GOT3 (cell line): ENCODE data around the gene DBN1.

Experiments used
- DNase-seq: peaks from one replicate; lab custom pipeline; 2025; ENCODE audit warnings: mixed read lengths; lab: John Stamatoyannopoulos, UW

The DBN1 gene

DNA sequence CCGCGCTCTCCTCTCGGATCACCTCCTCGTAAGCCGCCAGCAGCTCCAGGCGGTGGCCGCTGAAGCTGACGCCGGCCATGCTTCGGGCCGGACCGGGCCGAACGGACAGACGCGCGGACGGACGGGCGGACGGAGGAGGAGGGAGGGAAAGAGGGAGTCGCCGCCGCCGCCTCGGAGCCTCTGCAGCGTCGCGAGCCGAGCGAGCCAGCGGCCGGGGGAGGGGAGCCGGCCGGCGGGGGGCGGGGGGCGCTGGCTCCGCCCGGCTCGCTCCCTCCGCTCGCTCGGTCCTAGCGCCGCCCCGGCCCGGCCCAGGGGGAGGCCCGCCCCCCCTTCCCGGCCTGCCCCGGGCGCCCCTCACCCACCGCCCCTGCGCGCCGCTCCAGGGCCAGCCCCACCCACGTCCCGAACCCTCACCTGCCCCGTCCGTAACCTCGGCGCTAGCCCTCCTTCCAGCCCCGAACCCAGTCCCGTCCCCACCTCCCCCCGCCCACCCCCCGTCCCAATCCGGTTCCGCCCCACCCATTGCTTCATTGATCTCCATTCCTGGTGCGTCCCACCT lies at the start of gene DBN1:
DBN1 (minus strand) TSS at position 192 of the 559 bp plus-strand sequence; CDS start at position 79, 113 bp downstream.
- no peak for DNase-seq

DNA sequence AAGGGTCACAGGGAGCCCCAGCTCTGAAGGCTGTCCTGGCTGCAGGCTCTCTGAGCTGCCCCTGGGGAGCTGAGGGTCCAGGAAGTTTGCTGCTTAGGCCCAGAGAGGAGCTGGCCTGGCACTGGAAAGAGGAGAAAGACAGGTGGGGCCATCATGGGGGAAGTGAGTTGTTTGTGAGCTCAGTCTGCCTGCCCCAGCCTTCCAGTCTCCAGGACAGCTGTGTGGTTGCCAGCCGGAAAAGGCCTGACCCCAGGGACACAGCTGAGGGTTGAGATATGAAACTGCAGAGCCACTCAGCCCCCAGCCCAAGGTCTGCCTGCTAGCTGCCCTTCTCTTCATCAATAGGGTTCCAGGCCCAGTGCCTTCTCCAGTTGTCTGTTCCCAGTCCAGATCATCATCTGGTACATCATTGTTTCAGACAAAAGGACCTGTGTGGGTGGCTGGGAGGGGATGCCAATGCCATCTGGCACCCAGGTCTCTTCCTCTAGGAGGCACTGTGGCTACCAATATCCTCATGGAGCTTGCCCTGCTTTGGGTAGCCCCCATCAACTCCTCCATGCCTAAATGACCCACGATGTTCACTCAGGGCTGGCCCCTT lies 47.6 kb upstream of the DBN1 start:
- no peak for DNase-seq

DNA sequence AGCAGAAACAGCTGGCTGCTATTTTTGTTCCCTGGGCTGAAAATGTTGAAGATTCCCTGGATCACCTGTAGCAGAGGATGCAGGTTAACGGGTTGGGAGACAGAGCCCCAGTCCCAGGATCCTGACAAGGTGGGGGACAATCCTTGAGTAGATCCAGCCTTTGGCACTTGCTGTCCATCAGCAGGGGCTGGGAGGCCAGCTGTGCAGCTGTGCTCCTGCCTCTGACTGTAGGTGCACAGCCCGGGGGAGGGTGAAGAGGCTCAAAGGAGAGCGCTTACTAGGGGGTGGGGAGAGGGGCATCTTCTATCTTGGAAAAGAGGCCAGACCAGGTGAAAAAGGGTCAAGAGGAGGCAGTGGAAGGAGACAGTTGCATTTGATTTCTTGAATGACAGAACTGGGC lies 46.8 kb upstream of the DBN1 start:
- DNase-seq = no peak

DNA sequence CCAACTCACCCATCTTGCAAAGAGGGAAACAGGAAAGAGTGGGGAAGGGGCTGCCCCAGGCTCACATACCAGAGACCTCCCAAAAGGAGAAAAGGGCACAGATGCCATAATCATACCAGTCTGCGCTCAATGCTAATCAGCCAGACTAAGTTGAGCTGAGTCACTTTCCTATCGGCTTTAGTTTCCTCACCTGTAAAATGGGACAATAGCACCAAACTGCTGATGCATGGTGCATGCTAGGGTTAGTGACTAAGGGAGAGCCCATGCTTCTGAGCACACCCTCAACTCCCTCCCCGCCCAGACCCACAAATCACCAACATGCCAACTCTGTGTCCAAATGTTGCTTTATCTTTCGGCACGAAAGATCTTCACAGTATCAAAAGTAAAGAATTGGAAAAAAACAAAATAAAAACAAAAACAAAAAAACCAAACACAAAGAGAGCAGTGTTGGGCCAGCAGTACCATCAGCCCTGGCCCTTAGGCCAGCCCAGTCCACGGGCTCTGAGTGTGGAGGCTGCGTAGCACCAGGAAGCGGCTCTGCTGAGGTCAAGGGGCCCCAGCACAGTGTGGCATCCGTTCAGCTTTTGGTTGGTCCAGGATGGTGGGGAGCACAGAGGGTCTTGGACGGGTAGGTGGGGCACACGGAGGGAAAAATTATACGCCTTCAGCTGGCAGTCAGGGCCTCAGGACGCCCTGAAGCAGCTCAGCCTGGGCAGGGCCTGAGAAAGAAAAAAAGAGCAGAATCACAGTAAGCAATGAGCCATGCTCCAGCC lies 46.2 kb upstream of the DBN1 start:
- DNase-seq = no peak

DNA sequence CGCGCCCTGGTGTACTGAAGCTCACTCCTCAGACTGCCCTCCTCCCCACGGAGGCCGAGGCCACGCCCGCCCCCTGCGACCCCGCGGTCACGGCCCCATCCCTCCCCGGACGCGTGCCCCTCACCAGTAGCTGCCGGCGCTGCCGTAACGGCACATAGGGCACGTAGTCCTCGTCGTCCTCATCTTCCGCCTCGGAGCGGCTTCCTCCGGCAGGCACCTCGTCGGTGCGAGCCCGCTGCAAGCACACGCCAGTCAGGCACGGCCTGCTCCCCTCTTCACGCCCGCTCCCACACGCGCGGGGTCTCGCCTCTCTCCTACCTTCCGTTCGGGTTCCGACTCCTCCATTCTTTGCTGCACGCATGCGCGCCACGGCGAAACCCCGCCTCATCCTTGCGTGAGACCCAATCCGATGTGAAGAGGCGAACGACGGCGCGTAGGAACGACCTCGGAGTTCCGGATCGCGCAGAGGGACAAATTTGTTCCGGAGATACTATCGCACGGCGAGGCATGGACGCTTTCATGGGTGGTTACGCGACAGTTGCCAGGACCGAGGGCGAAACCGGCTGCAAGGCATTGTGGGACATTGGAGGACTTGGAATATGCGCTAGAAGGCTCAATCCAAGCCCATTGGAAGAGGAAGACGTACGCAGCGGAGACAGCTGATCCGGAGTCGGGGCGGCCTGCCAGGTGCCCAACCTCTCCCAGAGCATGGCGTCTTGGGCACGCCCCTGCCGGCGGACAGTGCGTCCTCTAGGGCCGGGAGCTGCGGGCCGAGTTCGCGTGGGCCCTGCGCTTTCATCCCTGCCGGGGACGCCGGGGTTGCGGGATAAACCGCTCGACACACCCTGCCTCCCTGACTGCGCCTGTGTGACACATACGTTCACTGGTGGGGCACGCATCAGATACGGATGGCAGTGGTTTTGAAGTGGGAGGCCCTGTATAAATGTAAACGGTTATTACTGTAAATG lies 43.5 kb upstream of the DBN1 start, which contains the start of gene DDX41:
DDX41 (minus strand) TSS at position 361 of the 968 bp plus-strand sequence; CDS start at position 345, 16 bp downstream.
- DNase-seq = peak; percentile 97

DNA sequence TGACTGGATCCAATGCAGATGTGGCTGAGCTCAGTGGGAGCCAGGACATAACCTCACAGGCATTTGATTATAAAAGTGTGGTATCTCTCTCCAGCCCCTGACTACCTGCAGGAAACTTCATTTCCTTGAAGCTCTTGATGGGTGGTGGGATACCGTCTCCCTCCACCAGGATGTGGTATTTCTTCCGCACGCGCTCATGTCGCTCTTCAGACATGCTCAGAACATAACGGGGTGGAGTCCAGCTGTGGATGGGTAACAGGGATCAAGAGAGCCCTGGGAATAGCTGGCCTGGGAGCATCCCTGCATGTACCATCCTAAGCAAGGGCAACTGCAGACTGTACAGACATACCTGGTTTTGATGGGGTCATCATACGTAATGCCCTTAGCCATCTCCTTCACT lies 42.1 kb upstream of the DBN1 start:
- no peak for DNase-seq

DNA sequence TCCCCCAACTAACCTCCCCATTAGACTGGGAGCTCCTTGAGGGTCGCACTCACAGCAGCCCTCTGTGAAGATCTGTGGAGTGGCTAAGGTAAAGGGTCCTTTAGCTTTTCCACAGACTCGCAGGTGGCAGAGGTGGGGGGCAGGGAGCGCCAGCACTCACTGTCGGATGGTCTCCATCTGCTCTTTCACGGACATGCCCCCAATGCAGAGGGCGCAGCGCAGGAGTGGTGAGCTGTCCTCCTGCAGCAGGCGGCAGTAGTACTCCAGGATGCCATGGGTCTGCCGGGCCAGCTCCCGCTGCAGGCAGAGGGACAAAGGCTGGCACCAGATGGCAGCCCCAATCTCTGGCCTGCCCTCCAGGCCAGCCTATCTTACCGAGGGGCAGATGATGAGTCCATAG lies 41.1 kb upstream of the DBN1 start:
- DNase-seq = no peak

DNA sequence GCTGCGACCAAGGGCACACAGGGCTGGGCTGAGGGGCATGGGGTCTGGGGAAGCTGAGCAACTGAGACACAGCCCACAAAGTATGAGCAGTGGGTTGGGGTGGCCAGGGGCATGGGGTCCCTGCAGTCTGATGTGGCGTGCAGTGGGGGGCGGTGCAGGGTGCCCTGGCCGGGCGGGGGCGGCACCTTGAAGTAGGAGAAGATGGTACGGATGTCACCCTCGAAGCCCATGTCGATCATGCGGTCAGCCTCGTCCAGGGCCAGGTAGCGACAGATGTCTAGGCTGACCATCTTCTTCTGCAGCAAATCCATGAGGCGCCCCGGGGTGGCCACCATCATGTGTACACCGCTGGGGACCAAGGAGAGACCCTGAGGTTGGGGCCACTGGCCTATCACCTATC lies 40.1 kb upstream of the DBN1 start:
- DNase-seq = no peak

DNA sequence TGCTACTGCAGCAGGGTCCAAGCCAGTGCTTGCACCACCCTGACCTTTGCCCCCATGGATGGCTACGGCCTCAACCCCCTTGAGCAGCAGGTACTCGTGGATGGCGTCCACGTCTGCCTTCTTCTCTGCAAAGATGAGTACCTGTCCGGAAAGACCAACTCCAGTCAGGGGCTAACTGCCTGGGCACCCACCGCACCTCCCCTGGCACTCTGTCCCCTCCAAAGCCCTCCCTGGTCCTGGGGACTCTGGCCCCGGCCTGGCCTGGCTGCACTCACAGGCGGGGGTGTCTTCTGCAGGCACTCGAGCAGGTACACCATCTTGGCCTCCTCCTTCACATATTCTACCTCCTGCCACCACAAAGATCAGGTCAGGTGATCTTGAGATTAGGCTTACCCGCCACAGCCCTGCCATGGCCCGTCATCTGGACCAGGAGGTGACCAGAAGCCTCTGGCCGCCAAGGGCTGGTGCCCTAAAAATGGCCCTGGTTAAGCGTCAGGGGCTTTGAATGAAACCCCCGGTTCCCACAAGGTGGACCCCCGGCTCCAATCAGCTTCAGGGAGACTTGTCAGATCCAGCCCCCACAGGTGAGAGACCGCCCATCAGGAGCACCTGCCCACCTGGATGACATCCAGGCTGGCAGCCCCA lies 39.4 kb upstream of the DBN1 start:
- DNase-seq = no peak

DNA sequence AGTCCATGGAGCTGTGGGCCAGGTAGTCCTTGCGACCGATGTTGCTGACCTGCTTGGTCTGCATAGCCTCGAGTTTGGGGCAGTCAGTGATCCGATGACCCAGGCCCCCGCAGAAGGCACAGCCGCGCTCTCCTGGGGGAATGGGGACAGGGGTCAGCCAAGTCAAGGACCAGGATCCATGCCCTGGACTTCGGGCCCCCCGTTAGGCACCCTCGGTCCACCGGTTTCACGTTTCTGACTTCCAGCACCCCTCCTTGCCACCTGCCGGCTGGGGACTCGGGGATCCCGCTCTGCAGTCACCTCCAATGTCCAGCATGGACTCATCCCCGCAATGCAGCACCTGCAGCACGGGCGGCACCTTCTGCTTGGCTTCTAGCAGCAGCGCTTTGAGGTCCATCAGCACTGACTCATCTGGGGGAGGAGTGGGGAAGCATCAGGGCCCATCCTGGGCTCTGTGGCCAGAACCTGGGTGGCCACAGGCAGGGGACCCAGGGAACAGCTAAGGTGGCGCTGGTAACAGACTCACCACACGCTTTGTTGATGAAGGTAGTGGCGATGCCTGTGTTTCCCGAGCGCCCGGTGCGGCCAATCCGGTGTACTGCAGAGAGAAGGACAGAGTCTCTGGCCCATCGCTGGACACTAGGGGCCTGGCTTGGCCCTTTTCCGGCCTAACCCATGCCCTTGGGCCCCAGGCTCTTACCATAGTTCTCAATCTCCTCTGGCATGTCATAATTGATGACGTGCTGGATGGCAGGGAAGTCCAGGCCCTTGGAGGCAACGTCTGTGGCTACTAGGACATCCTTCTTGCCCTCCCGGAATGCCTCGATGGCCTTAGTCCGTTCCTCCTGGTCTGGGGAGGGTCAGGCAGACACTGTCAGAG lies 38.6 kb upstream of the DBN1 start:
- DNase-seq = no peak

DNA sequence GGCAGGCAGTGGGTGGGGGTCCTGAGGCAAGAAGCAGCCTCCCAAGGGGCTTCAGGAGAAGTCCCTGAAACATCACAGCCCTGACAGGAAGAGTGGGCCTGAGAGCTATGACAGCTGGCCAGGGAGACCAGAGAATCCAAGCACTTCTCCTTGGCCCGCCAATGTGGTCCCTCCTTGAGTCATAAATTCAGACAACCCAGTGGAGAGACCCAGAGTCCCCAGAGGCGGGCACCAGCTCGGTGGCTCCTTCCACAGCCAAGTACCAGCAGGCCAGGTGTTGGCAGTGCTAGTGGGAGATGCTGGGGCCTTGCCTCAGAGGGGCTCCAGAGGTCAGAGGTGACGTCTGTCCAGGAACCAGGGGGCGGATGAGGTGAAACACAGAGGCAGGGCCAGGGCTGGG lies 37.7 kb upstream of the DBN1 start:
- DNase-seq = no peak

DNA sequence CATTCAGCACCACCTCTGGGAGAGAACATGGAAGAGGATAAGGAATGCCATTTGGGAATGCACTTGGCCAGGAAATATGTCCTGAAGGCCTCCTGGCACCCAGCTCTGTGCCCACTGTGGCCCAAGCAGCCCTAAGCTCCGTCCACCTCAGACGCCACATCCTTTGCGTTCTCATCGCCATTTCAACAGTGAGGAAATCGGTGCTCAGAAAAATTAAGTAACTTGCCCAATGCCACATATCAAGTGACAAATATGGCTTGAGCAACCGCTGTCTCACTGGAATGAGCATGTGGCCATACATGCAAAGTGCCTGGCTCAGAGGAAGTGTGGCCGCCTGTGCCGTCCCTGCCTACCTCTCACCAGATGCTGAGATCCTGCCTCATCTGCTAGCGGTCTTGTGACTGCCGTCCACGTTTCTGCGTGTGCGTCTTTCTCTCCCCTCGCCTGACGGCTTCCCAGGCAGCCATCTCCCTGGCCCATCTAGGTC lies 37.2 kb upstream of the DBN1 start:
- no peak for DNase-seq

DNA sequence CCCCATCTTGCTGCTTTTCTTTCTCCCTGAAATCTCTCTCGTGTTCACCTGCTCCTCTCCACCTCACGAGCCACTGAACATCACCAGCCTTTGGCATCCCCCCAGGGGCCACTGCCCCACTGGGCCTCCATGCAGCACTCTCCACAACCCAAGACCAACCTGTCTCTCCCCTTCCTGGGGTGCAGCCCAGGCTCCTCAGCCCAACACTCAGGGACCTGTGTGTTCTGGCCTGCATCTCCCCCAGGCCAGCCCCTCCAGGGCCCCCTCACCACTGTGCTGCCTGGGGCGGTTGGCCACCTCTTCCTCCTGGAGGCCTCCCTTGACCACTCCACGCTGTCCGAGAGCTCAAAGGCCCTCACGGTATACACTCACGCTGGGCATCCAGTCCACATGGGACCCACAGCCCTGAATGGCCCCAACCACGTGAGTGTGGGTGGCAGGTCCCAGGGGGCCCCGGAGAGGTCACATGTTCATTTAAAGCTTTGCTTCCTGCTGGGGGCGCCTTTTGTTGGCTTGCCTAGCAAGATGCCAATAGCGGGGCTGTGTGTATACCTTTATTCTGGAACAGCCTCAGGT lies 36.6 kb upstream of the DBN1 start:
- no peak for DNase-seq

DNA sequence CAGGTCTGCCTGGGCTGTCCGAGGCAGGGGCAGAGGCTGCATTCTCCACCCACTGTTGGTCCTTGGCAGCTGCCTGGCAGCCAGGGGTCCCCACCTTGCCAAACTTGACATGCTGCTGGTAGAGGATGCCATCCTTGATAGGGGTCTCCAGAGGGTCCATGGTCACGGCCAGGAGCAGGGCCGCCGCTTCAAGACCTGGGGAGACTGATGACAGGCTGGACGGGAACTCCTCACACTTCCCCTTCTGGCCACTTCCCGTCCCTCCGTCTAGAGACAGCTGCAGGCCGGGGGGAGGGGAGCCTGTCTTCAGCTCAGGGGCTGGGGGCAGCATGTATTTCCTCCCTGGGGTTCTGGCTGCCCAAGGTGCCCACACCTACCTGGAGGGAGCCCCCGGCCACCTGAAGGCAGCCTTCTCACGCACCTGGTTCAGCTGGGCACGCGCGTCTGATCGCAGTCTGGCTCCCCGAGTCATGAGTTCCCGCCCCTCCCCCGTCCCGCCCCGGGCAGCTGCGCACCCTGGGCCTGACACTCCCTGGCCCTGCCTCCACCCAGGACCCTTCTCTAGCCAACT lies 36.0 kb upstream of the DBN1 start, which contains the start of gene DOK3:
DOK3 (minus strand) TSS at position 446 of the 571 bp plus-strand sequence; CDS start at position 160, 286 bp downstream.
- DNase-seq = no peak

DNA sequence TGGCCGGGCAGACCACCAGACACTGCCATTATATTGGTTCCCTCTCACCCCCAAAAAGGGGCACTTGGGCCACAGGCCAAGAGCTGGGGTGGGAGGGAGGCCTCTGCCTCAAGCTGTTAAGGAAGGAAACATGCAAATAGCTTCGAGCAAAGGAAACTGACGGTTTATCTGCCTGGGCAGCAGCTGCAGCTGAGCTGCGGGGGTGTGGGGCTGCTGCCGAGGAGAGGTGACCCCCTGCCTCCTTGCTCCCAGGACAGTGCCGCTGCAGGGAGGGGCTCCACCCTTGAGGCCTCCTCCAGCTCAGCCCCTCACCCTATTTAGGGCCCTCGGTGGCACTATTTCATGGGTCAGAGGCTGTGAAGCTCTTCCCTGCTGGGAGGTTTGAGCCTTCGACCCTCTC lies 35.4 kb upstream of the DBN1 start:
- no peak for DNase-seq

DNA sequence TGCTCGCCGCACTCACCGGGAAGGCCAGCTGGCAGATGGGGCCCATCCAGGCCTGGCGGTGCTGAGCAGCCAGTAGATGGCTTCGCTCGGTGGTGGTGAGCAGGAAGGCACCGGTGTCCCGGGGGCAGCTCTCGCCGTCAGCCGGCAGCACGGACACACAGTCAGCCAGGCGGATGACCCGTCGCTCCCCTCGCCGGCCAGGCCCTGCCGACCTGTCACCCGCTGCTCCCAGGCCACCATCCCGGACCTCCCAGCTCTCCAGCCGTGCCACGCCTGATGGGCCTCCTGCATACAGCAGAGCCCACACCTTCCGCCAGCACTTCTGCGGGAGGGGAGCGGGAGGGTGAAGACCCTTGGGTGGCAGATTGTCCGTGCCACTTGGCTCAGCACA lies 34.8 kb upstream of the DBN1 start:
- DNase-seq = no peak

DNA sequence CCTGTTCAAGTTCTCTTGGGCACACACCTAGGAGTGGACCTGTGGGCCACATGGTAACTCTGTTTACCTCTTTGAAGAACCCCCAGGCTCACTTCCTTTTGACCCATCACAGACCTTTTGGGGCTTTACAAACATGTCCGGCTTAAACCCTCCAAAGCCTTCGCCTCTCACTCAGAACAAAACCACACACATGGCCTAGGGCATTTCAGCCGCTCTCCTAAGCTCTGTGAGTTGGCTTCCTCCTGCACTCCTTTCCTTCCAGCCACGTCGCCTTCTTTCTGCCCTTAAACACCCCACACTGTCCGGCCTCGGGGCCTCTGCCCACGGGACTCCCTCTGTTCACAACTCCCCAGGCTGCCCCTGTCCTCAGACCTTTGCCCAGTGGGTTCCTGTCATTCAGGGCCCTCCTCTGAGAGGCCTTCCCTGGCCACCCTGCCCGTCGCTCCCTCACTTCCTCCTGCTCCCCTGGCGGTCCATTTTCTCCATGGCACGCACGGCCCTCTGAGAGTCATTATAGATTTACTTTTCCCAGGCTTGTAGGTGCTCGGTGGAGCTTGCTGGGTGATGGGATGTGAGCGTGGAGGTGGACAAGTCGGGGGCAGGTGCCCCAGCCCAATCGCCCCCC lies 34.3 kb upstream of the DBN1 start:
- no peak for DNase-seq

DNA sequence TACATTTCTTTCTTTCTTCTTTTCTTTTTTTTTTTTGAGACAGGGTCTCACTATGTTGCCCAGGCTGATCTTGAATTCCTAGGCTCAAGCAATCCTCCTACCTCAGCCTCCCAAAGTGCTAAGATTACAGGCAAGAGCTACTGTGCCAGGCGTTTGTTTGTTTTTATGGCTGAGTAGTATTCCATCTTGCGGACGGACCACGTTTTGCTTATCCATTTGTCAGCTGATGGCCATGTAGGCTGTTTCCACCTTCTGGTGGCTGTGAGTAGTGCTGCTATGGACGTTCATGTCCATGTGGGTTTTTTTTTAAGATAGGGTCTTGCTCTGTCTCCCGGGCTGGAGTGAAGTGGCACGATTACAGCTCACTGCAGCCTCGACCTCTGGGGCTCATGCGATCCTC lies 33.7 kb upstream of the DBN1 start:
- DNase-seq = no peak

DNA sequence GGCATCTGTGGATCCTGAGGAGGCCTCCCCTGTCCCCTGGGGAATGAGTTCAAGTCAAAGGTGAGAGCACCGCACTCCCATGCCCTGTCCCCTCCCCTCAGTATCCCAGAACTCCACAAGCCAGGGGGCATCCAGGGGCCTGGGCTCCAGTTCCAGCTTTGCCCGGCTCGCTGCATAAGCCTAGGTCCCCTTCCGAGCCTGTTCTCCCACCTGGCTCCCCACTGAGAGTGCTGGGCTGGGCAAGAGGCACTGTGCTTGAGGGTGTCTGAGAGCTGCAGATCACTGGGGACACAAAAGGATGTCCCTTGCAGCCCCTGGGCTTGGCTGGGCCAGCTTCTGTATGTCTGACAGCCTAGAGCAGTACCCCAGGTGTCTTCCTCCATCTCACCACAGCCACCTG lies 31.6 kb upstream of the DBN1 start:
- no peak for DNase-seq
